Transverse colon (tissue), 4 donors: ENCODE results near the gene ZNF792.

Source experiments
- CTCF ChIP-seq, 5 experiments: fragments of 200-600 bp in 3 of 5; fragments of 450-650 bp in 2 of 5; sonication (generic) in 3 of 5; IDR thresholded peaks; 1 replicate in 2 of 5; 2 replicates in 3 of 5; pipeline ENCODE4 v1.5.1; 2016 to 2017; ENCODE audit warnings: antibody characterized with exemption in 5 of 5, inconsistent platforms in 3 of 5, mild to moderate bottlenecking in 2 of 5, moderate library complexity in 1 of 5
- POLR2A ChIP-seq: fragments of 450-650 bp; IDR thresholded peaks from one replicate; pipeline ENCODE4 v1.6.1; 2016; ENCODE audit warnings: antibody characterized with exemption, mild to moderate bottlenecking, moderate library complexity
- POLR2AphosphoS5 ChIP-seq, 3 donors: sonication (generic); formaldehyde crosslinking; IDR thresholded peaks; one replicate each; pipeline ENCODE4 v1.6.1; 2016; ENCODE audit warnings: antibody characterized with exemption in 3 of 3

GRCh38 chr19:34910770-34911169, 53.3 kb downstream of the ZNF792 start:
- TF ChIP-seq CTCF (IDR thresholded peaks at IDR 0.05): no peak
- no peak for TF ChIP-seq POLR2A
- TF ChIP-seq POLR2AphosphoS5 (IDR thresholded peaks at IDR 0.05): no peak
